Lung (tissue), 12 donors: Measurements from ENCODE around the gene RNF141. TPM values are rescaled to one million over a fixed set of nuclear protein-coding genes. Genes with fewer than 3 reads are reported as not detected.

Experiments used
- ATAC-seq: fragments of 200-7000 bp; cut with Tn5 transposase; one replicate; pipeline ENCODE4 v1.9.1; 2020; ENCODE audit warnings: moderate number of reproducible peaks; ENCODE audit not compliant: insufficient read depth, low FRiP score
- DNase-seq, 3 donors: peaks; one replicate each; pipeline ENCODE4 v3.0.0-alpha.2; 2013 to 2017
- H3K27ac ChIP-seq, 2 donors: one replicate each; pipeline ENCODE4 v1.5.1; 2013; ENCODE audit warnings: mild to moderate bottlenecking in 2 of 2, moderate library complexity in 2 of 2, control low read depth in 1 of 2, inconsistent platforms in 1 of 2, low read depth in 1 of 2, low read length in 1 of 2
- H3K27me3 ChIP-seq, 3 donors: one replicate each; pipeline ENCODE4 v1.5.1; 2013; ENCODE audit warnings: low read length in 2 of 3; ENCODE audit not compliant: control insufficient read depth in 3 of 3, insufficient read depth in 3 of 3
- H3K36me3 ChIP-seq, 4 donors: one replicate each; pipeline ENCODE4 v1.5.1; 2013; ENCODE audit warnings: low read length in 4 of 4, mild to moderate bottlenecking in 1 of 4, moderate library complexity in 1 of 4; ENCODE audit not compliant: control insufficient read depth in 4 of 4, insufficient read depth in 4 of 4
- H3K4me1 ChIP-seq, 5 donors: one replicate each; pipeline ENCODE4 v1.5.1; 2013; ENCODE audit warnings: low read length in 5 of 5, mild to moderate bottlenecking in 2 of 5, moderate library complexity in 1 of 5; ENCODE audit not compliant: control insufficient read depth in 5 of 5, insufficient read depth in 5 of 5
- H3K4me3 ChIP-seq: one replicate; pipeline ENCODE4 v1.5.1; 2013; ENCODE audit warnings: mild to moderate bottlenecking, control low read depth, moderate library complexity
- H3K9ac ChIP-seq, 2 donors: one replicate each; pipeline ENCODE4 v1.5.1; 2013; ENCODE audit warnings: low read length in 2 of 2, control low read depth in 1 of 2; ENCODE audit not compliant: insufficient read depth in 1 of 2
- H3K9me3 ChIP-seq, 4 donors: one replicate each; pipeline ENCODE4 v1.5.1; 2013; ENCODE audit warnings: low read length in 3 of 4, mild to moderate bottlenecking in 1 of 4, moderate library complexity in 1 of 4; ENCODE audit not compliant: control insufficient read depth in 4 of 4, insufficient read depth in 3 of 4
- CTCF ChIP-seq: IDR thresholded peaks from 2 replicates; pipeline ENCODE4 v1.5.1; 2012; ENCODE audit warnings: mild to moderate bottlenecking; ENCODE audit errors: control extremely low read depth, extremely low read depth
- WGBS, 2 donors: extraction: QIAGEN DNeasy Blood & Tissue Kit; methylation state at CpG; one replicate each; pipeline ENCODE4 v1.1.7; 2013; 5-methylcytosine and 5-hydroxymethylcytosine counted together
- polyA plus RNA-seq, 2 donors: library from polyadenylated mRNA; stranded (reverse); fragments of 200-250 nt; gene quantifications; one replicate each; pipeline ENCODE4 v1.2.1, GENCODE V29; 2013
- total RNA-seq, 2 donors: library from RNA; depleted of rRNA in 1 of 2; stranded (reverse); fragments of >200 nt in 1 of 2; gene quantifications; one replicate each; pipeline ENCODE4 v1.2.1, GENCODE V29; 2014 to 2021
- donor health status: control.
- donor health status: control.
- donor health status: Bipolar disorder and iron deficiency.
- donor health status: healthy.
- donor health status: DM: yes; HTN: yes; CAD: no.

RNF141 gene
- total and polyA plus RNA-seq, 4 donors, result 14.8 to 63.8 (median 33.4) TPM

GRCh38 chr11:10556590-10556989 is 15.6 kb upstream of the RNF141 start:
- 31 to 43% methylated on average over 1 of the region's 1 CpG for WGBS, 2 donors
- Histone ChIP-seq H3K9ac (no peak overlapping the region), H3K4me3 (no peak overlapping the region), H3K36me3 (no peaks in the 10 kb centered on the region), H3K27ac (no peak overlapping the region), H3K9me3 (no peaks in the 10 kb centered on the region), H3K4me1 (no peaks in the 10 kb centered on the region), H3K27me3 (no peaks in the 10 kb centered on the region)
- no peak for TF ChIP-seq CTCF
- no peak for DNase-seq
- no peak for ATAC-seq

- Histone ChIP-seq H3K27ac (no peak overlapping the region), H3K9ac (no peak overlapping the region), H3K4me3 (no peak overlapping the region), H3K9me3 (no peaks in the 10 kb centered on the region), H3K4me1 (no peaks in the 10 kb centered on the region), H3K36me3 (no peaks in the 10 kb centered on the region), H3K27me3 (no peaks in the 10 kb centered on the region)
- no peak for DNase-seq
- no peak for TF ChIP-seq CTCF
- no peak for ATAC-seq
- WGBS, 2 donors, result 74 to 89% methylated on average over 3 of the region's 3 CpGs
These were observed 10.9 kb upstream of the RNF141 start for GRCh38 chr11:10551845-10552352.

- WGBS, 2 donors, result 73 to 88% methylated on average over 4 of the region's 4 CpGs
- no peak for TF ChIP-seq CTCF
- H3K4me3 ChIP-seq, result no peak overlapping the region
These were observed 10.3 kb upstream of the RNF141 start for GRCh38 chr11:10551290-10551592.

More at GRCh38 chr11:10551290-10551592, 10.3 kb upstream of the RNF141 start:
- Histone ChIP-seq H3K9ac (no peak overlapping the region), H3K27ac (no peak overlapping the region), H3K27me3 (no peaks in the 10 kb centered on the region), H3K4me1 (no peaks in the 10 kb centered on the region), H3K9me3 (no peaks in the 10 kb centered on the region), H3K36me3 (no peaks in the 10 kb centered on the region)
- ATAC-seq (no peak), DNase-seq (no peak)
